ENCODE measurements around the gene IGF1R.
A peak's percentile ranks its signal among the peaks of the same experiment; 100 is the strongest.

The IGF1R gene

DNA sequence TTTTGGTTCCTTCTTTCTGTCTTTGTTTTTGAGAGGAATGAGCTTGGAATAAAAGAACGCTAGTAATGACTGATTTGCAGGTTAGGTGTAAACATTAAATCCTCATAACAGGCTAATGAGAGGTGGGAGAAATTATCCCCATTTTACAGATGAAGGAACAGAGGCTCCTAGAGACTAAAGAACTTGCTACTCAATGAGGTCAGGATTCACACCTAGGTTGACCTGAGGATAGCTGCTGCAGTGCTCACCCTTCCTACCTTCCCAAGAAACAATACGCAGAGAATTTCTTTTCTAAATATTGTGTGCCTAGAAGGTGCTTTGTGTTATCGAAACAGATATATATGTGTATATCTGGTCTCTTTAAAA, 106.3 kb downstream of the IGF1R start:
- DNase-seq: no peak

DNA sequence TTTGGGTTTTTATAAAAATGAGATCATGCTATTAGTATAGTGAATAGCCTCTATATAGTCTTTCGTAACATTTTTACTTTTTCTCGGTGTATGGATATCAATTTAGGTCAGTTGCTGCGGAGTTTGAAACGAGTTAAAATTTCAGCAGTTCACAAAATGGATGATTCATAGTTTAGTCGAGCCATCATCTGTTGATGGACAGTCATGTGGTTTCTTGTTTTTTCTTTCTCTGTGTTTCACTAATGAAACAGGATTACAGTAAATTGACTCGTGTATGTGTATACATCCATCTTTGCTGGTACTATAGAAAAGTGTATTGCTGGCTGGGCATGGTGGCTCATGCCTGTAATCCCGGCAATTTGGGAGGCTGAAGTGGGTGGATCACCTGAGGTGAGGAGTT, 106.8 kb downstream of the IGF1R start:
- no peak for DNase-seq

DNA sequence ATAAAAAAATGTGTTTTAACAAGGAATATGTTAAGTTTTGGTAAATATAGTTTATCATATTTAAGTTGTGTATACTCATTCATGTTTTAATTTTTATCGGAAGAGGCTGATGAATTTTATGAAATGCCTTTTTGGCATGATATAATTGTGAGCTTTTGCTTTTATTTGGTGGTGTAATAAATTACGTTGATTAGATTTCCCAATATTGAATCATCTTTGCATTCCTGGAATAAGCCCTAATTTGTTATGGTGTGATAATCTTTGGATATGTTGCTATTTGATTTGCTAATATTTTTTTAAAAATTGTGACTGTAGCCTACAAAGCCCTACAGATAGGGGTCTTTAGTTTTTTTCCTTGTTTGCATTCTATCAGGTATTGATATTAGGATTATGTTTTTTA, 107.4 kb downstream of the IGF1R start:
- DNase-seq: no peak

DNA sequence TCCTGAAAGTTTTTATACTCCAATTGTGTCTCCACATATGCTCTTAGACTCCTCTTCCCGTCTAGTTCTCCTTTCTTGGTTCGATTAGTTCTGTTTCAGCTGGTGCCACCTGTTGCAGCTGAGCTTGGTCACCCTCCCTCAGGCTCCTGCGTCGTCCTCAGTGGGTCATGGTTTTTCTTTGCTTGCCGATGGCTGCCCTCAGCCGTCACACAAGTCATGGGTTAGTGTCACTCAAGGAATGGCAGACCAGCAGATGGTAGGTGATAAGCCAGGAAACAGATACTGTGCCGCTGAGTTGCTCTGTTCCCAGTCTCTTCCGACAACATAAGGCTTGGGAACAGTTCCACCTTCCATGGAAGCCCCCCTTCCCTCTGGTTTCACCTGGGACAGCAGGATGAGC, 109.9 kb downstream of the IGF1R start:
- DNase-seq: no peak

DNA sequence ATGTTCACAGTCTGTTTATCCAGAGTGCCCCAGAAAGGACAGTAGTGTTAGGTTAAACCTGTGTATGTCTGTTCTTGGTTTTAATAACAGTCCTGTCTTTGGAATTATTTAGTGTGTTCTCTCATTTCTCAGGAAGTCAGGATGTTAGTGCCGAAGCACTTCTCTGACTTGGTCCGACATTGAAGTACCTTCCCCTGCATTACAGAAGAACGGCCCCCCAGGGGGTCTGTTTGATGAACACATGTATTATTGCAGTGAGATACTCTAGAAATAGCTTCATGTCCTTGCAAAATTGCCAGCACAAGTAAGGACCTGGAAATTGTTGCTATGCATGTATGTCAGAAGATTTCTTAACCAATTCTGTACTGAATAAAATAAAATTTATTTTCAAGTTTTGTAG, 110.9 kb downstream of the IGF1R start:
- DNase-seq: no peak

DNA sequence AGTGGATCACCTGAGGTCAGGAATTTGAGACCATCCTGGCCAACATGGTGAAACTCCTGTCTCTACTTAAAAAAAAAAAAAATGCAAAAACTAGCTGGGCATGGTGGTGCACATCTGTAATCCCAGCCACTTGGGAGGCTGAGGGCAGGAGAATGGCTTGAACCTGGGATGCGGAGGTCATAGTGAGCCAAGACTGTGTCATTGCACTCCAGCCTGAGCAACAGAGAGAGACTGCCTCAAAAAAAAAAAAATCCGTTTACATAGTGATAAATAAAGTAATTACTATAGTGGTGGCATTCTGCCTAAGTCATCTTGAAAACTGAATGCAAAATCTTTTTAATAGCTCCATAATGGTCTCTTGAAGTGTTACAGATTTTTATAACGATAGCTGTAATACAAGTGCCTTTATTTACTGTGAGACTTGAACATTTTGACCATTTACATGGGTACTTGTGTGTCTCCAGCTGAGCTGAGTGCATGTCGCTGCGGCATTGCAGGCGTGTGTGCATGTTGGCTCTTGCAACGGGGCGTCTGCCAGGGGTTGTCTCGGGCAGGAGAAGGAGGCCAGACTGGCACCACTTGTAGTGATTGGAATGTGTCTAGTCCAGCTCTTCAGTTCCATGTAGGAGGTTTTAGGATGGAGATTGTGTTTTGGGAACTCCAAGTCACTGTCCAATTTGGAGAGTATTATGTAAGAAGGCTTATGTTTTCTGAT, 111.9 kb downstream of the IGF1R start:
- no peak for DNase-seq

DNA sequence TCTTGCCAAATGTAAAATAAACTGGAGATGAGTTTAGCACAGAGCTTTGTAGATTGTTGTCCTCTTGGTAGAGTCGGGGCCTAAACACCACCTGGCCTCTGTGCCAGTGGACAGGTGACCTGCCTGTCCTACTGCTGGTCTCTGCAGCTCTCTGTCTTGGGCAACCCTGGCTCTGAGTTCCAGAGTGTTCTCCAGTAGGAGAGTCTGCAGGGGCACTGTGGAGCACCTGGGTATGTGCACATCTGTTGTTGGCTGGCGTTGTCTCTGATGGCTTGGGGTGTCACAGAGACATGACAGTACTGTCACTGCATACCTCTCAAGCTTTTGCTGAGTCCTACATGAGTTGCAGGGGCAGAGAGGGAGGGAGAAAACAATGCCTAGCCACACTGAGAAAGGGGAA, 112.6 kb downstream of the IGF1R start:
- DNase-seq: no peak

DNA sequence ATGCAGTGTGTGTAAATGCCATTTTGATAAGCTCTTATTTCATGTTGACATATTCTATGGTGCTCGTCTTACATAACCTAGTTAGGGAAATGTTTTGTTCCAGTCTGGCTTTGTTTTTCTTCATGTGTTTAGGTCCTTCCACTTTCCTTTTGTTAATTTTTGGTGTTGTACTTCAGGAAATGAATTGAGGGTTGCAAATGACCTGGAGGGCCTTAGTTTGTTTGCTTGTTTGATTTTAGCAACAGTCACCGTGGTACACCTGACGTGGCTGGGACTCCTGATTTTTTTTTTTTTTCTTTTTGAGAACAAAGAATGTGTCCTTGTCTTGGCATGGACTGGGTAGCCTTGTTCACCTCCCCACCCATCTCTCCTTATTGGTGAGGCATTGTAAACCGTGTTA, 114.8 kb downstream of the IGF1R start:
- no peak for DNase-seq

DNA sequence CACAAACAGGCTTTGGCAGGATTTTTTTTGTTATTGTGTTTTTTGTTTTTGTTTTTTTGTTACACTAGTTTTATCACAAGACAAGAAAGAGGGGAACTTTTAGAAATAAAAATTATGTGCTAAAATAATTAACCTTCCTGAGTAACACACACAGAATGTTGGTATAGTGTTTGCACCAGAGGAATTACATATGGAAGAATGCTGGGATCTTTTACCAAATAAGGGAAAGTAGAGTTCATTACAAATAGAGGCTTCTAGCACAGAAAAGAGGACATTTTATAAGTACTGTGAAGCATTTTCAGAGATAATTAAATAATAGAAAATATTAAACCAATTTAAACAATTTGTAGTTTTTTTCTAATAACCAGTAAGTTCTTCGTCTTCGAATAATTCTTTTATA, 116.0 kb downstream of the IGF1R start:
- DNase-seq: no peak

DNA sequence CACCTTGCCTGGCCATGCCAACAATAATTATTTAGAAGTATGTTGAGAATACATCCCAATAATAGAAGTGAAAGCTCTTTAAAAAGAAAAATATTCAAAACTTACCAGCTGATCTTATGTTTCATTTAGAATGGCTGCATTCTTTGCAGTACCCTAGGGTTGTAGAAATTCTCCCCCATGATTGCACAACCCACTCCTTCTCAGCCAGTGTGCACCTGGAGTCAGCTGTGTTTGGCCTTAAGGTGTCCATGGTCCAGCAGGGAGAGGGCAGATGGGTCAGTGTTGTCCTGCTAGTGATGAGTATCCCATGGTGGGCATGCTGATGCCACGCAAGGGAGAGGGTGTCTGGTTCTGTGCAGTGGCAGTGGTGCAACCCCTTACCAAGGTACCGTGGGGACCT, 117.3 kb downstream of the IGF1R start:
- no peak for DNase-seq

DNA sequence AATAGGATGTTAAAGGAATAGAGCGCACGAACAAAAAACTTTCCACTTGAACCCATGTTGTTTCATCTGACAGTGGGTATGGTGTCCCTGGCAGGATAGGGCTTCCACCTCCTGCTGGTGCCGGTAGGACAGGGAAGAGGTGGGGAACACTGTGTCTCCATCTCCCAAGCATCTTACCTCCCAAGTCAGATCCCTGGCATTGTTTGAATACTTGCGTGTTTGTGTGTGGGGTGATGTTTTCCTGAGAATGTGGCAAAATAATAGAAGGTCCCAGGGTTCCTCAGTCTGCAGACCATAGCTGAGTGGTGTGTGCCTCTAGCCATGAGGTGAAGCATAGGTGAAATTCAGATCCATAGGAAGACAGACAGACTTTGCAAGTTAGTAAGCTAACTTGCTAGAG, 119.4 kb downstream of the IGF1R start:
- no peak for DNase-seq

DNA sequence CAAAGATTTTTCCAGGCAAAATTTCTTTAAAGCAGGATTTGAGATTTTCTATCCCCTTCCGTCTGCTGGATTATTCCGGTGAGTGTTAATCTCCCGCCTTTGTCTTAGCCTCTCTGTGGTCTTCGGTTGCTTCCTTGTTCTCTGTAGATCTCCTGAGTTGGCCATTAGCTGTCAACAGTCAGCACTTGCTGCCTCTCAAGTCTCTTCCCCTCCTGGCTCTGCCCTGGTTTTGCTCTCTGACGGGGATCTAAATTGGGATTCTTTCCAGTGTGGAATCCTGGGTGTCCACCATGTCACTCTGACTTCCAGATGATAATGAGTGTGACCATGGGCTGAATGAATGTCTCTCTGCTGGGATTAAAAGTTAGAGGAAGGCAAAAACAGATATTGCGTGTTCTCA, 121.5 kb downstream of the IGF1R start:
- DNase-seq: no peak

DNA sequence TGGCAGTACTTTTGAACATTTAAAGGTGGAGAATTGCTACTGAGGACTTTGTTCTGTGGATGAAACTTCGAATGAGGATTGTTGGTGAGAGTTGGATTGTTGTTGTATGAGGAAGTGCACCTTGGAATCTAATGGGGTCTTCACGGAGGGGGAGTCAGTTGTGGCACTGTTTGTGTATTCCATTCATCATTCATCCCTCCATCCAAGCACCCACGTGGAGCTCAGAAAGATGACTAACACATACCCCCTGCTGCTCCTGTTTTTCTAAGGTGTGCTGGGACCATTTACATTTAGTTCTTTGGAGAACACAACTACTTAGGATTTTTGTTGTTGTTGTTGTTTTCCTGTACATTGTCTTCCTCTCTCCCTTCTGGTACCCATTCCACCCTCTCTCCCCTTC, 122.6 kb downstream of the IGF1R start:
- no peak for DNase-seq

DNA sequence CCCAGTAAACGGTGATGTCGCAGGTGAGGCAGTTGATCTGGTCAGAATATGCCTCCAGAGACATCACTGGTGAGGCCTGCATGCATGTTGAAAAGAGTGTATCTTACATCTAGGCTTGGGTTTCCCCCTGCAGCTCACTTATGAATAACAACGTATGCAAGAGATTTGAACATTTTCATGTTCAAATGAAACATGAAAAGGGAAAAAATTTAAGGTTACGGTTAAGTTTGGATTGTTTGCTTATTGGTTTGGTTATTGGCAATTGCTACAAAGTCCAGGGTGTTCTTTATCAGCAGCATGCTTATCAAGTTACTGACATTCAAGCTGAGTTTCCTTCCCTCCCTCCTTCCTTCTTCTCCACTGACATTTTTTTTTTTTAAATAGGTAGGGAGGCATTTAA, 123.2 kb downstream of the IGF1R start:
- no peak for DNase-seq

DNA sequence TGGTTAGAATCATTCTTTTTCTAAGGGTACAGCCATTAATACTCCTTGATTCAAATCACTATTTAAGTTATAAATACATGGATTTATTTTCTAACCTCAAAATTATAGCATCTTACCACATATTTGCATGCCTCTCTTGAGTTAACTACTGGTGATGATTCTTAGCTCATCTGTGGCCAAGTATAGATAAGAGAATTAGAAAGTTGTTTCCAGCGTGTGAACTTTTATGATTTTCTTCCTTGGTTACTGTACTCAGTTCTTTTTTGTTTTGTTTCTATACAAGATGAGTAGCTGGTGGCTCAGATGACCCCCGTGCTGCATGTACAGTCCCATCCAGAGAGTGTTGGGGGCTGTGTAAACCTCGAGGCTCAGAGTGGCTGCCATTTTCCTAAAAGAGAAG, 124.6 kb downstream of the IGF1R start:
- DNase-seq: no peak

DNA sequence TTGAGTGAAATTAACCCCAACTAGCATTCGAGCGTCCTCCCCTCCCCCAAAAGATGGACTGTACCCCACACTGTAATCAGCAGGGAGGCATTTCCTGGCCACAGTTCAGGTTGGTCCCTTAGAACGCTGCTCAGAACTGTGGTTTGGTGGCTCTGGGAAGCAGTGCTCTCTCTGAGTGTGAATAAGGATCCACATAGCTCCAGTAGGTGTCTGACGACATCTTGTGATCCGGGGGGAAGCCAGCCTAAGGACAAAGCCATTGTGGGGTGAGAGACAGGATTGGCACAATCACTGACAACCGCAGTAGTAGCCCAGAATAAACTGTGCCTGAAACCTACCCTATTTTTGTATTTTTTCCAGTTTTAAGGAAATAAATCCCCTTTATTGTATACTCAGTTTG, 125.3 kb downstream of the IGF1R start:
- DNase-seq: no peak

DNA sequence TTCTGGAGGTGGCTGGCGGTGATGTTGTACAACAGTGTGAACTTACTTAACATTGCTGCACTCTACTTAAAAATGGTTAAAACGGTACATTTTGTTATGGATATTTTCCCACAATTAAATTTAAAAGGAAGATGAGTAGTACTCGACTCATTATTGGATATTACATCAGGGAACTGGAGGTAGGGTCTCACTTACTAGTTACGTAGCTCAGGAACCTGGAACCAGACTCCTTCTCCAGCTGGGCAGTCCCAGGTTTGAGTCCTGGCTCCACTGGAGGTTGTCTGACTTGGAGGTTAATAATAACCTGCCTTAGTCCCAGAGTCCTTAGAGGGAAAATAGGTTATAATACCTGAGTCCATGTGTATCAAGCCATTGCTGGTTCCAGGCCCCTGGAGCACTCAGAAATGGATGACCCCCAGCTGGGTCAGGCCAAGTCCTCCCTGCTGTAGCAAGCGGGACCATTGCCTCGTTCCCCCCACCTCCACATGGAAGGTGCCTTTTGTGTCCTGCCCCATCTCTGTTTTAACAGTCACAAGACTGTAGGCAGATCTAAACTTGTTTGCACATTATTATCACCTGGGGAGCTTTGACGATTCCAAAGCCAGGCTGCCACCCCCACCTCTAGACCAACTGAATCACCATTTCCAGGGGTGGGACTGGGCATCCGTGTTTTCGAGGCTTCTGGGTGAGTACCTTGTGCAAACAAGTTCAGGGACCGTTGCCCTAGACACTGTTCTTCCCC, 126.6 kb downstream of the IGF1R start:
- DNase-seq: no peak

DNA sequence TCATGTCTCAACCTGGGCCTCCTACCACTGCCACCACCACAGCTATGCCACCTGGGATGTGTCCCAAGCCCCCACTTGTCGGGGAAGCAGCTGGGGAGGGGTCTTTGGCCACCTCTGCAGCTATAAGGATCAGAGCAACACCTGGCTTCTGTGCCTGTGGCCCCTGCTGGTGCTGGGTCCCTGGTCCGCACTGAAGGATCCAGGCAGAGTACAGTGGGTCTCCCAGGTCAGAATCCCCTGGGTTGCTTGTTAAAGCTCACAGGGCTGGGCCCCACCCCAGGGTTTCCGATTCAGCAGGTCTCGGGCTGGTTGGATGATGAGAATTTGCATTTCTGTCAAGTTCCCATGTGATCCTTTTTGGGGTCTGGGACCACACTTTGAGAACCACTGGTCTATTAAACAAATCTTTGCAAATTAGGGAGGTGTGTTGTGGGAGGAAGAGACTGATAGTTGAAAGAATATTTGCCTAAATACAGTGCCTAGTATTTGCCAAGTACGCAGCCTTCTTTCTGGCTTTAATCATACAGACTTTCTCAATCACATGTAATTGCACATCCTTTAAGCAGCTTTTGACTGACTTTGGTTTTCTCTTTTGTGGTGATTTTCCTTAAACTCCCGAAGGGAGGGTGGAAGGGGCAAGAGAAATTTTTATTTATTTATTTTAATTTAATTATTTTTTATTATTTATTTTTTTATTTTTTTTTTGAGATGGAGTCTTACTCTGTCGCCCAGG, 127.3 kb downstream of the IGF1R start:
- no peak for DNase-seq

DNA sequence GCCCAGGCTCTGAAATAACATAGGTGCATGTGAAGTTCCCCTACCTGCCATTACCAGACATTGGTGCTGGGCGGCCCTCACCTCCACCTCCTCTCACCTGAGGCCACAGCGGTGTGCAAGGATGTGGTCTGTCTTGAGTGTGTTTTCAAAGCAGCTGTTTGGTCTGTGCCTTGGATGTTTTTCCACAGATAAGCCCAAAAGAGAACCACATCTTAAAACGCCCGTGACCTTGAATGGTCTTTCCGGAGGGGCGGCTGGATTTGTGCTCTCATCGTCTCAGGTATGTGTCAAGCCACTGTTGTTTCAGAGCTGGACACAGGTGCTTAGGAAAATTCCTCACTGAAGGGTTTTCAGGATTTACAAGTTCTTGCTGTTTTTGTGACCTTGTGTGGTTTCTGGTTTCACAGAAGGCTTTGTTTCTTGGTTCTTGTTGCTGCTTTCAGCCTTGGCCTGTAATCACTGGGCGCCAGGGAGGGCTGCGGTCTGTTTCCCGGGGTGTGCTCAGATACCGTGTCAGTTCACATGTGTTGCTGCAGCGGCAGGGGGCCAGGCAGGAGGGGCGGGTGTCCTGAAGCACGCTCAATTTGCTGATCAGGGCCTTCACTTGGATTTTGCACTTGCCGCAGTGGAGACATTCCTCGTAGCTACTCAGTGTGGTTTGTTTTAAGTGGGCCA, 128.4 kb downstream of the IGF1R start:
- no peak for DNase-seq

DNA sequence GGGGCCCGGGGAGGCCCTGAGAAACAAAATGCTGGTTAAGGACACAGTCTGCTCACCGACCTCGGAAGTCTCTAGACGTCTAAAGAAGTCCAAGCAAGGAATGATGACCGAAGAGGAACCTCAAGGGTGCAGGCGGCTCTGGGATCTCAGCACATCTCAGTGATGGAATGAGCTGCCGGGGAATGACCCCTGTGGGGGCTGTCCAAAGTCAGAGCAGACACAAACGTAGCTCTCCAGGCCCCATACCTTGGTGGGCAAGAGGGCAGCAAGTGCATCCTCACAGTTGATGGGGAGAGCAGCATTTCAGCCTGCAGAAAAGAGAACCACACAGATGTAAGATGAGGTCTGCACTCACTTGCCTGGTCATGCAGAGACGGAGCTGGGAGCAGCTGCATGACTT, 129.1 kb downstream of the IGF1R start:
- DNase-seq: no peak

DNA sequence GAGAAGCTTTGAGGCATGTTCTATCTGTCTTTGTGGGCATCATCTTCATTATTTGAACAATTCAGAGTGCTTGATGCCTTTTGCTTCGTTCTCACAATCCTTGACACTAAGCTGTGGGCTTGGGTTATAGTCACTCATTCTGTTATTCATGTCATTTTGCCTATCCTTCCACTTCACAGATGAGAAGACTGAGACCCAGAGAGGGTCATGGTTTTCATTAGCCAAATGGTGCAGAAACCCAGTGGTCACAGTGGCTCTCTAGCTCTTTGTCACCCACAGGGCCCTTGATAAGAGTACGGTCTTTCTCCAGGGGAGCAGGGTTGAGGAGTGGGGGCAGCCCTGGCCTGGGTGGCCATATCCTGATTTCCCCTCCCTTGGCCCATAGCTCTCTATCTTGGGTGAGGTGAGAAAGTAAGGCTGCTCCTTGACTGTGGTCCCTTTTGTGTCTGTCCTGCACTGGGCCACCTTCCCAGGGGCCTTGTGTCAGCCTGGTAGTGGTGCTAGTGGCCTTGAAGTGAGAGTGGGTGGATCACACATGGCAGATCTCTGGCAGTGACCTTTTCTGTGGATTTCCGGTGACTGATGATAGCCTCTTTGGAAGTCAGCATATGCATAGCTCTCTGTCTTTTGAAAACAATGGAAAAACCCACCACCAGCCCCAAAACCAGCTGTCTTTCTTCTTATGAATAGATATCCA, 130.1 kb downstream of the IGF1R start:
- DNase-seq: no peak

DNA sequence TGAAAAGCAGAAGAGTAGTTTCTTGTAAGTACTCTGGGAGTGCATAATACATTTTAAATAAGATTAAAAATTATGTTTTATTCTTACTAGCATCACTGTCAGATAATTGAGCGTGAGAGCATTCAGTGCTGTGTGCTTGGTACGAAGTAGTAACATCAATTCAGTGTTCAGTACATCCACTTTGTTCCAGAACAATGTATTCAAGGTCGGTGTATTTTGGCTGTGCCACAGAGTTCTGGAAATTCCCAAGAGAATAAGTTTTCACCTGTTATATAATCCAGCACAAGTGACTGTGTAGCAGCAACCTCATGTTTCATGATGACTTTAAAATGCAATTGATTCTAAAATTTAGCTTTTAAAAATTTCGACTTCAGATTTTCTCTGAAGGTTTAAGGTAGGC, 130.6 kb downstream of the IGF1R start:
- no peak for DNase-seq

DNA sequence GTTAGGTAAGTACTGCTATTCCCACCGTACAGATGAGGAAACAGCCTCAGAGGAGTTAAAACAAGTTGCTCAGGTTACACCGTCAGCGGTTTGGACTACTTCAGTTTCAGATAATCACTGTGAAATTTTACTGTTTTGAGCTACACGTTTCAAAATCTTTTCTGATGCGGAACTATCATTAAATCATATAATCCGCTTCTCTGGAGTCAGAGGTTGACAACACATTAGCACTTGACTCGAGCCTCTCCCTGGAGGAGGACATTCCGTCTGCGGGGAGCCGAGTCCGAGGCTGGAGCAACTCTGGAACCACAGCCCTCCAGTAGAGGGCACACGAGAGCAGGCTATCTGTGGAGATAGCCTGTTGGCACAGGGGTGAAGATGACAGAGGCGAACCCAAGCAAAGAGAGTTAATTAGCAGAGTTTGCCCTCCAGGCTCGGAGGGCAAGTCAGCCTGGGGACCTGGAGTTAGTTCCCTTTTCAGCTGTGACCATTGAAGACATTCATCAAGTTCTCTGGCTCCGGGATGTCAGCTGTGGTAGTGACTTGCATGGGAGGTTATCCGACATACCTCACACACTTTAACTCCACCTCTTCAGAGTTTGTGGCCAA, 131.2 kb downstream of the IGF1R start:
- DNase-seq: peak; percentile 78

Data from EL (cell line).